B cell (primary cell): ENCODE data around the gene PHLPP2.

Source experiments
- CTCF ChIP-seq: fragments of 200-600 bp; IDR thresholded peaks from one replicate; pipeline ENCODE4 v1.8.0; 2022; ENCODE audit warnings: antibody characterized with exemption, mild to moderate bottlenecking
- EZH2 ChIP-seq: IDR thresholded peaks from 2 replicates; pipeline ENCODE4 v1.6.1; 2012; ENCODE audit warnings: borderline replicate concordance, low read depth, mild to moderate bottlenecking, moderate library complexity, low read length; ENCODE audit not compliant: insufficient read depth, poor library complexity, severe bottlenecking

- TF ChIP-seq EZH2 (no peak), CTCF (no peak)
These were observed 98.3 kb downstream of the PHLPP2 start, which contains the start of gene MARVELD3 for GRCh38 chr16:71626018-71626857.
